ENCODE results near the gene CYP51A1.

GRCh38 chr7:92131093-92131492 is 3.2 kb downstream of the CYP51A1 start:
- no peak for TF ChIP-seq CTCF (IDR thresholded peaks at IDR 0.05)
- no peak for TF ChIP-seq POLR2A (IDR thresholded peaks at IDR 0.05)
